HG03135 (cell line): ENCODE data around the gene DENND1A.

Experiments used
- ATAC-seq: cut with Tn5 transposase; IDR thresholded peaks from one replicate; pipeline ENCODE4 v1.9.1; 2021; ENCODE audit warnings: mild to moderate bottlenecking, moderate library complexity; ENCODE audit not compliant: unreplicated experiment

DENND1A gene

GRCh38 chr9:123776708-123777537 lies 153.0 kb downstream of the DENND1A start:
- ATAC-seq: no peak

GRCh38 chr9:123775289-123776284 lies 154.3 kb downstream of the DENND1A start:
- ATAC-seq: no peak

GRCh38 chr9:123773783-123774182 lies 156.1 kb downstream of the DENND1A start:
- ATAC-seq: no peak

- no peak for ATAC-seq
Measured at GRCh38 chr9:123772967-123773366, 157.0 kb downstream of the DENND1A start.

- ATAC-seq: no peak
Measured at GRCh38 chr9:123772374-123772773, 157.6 kb downstream of the DENND1A start.

GRCh38 chr9:123771690-123772089 lies 158.2 kb downstream of the DENND1A start:
- ATAC-seq: no peak

GRCh38 chr9:123769719-123770118 lies 160.2 kb downstream of the DENND1A start:
- ATAC-seq: no peak

GRCh38 chr9:123763910-123764588 lies 165.9 kb downstream of the DENND1A start:
- ATAC-seq: no peak

- no peak for ATAC-seq
Measured at GRCh38 chr9:123761905-123762605, 167.9 kb downstream of the DENND1A start.

- ATAC-seq: no peak
Measured at GRCh38 chr9:123757960-123758359, 172.0 kb downstream of the DENND1A start.

GRCh38 chr9:123757547-123757946 lies 172.4 kb downstream of the DENND1A start:
- ATAC-seq: no peak

- no peak for ATAC-seq
Measured at GRCh38 chr9:123756484-123757106, 173.3 kb downstream of the DENND1A start.

GRCh38 chr9:123753669-123754258 lies 176.2 kb downstream of the DENND1A start:
- no peak for ATAC-seq

- no peak for ATAC-seq
Measured at GRCh38 chr9:123753016-123753415, 176.9 kb downstream of the DENND1A start.

GRCh38 chr9:123749580-123750202 lies 180.2 kb downstream of the DENND1A start:
- no peak for ATAC-seq

- no peak for ATAC-seq
Measured at GRCh38 chr9:123746765-123747164, 183.2 kb downstream of the DENND1A start.

GRCh38 chr9:123745933-123746332 lies 184.0 kb downstream of the DENND1A start:
- no peak for ATAC-seq

GRCh38 chr9:123745451-123745850 lies 184.5 kb downstream of the DENND1A start:
- no peak for ATAC-seq

GRCh38 chr9:123743737-123744136 lies 186.2 kb downstream of the DENND1A start:
- ATAC-seq: no peak
